Lung (tissue), 12 donors: ENCODE data around the gene CLASP1. TPM values are rescaled to one million over a fixed set of nuclear protein-coding genes. Genes with fewer than 3 reads are reported as not detected.
A peak's percentile ranks its signal among the peaks of the same experiment; 100 is the strongest.

ENCODE experiments used
- ATAC-seq: fragments of 200-7000 bp; cut with Tn5 transposase; one replicate; pipeline ENCODE4 v1.9.1; 2020; ENCODE audit warnings: moderate number of reproducible peaks; ENCODE audit not compliant: insufficient read depth, low FRiP score
- DNase-seq, 3 donors: peaks; one replicate each; pipeline ENCODE4 v3.0.0-alpha.2; 2013 to 2017
- H3K27ac ChIP-seq, 2 donors: one replicate each; pipeline ENCODE4 v1.5.1; 2013; ENCODE audit warnings: mild to moderate bottlenecking in 2 of 2, moderate library complexity in 2 of 2, control low read depth in 1 of 2, inconsistent platforms in 1 of 2, low read depth in 1 of 2, low read length in 1 of 2
- H3K27me3 ChIP-seq, 3 donors: one replicate each; pipeline ENCODE4 v1.5.1; 2013; ENCODE audit warnings: low read length in 2 of 3; ENCODE audit not compliant: control insufficient read depth in 3 of 3, insufficient read depth in 3 of 3
- H3K36me3 ChIP-seq, 4 donors: one replicate each; pipeline ENCODE4 v1.5.1; 2013; ENCODE audit warnings: low read length in 4 of 4, mild to moderate bottlenecking in 1 of 4, moderate library complexity in 1 of 4; ENCODE audit not compliant: control insufficient read depth in 4 of 4, insufficient read depth in 4 of 4
- H3K4me1 ChIP-seq, 5 donors: one replicate each; pipeline ENCODE4 v1.5.1; 2013; ENCODE audit warnings: low read length in 5 of 5, mild to moderate bottlenecking in 2 of 5, moderate library complexity in 1 of 5; ENCODE audit not compliant: control insufficient read depth in 5 of 5, insufficient read depth in 5 of 5
- H3K4me3 ChIP-seq: one replicate; pipeline ENCODE4 v1.5.1; 2013; ENCODE audit warnings: mild to moderate bottlenecking, control low read depth, moderate library complexity
- H3K9ac ChIP-seq, 2 donors: one replicate each; pipeline ENCODE4 v1.5.1; 2013; ENCODE audit warnings: low read length in 2 of 2, control low read depth in 1 of 2; ENCODE audit not compliant: insufficient read depth in 1 of 2
- H3K9me3 ChIP-seq, 4 donors: one replicate each; pipeline ENCODE4 v1.5.1; 2013; ENCODE audit warnings: low read length in 3 of 4, mild to moderate bottlenecking in 1 of 4, moderate library complexity in 1 of 4; ENCODE audit not compliant: control insufficient read depth in 4 of 4, insufficient read depth in 3 of 4
- CTCF ChIP-seq: IDR thresholded peaks from 2 replicates; pipeline ENCODE4 v1.5.1; 2012; ENCODE audit warnings: mild to moderate bottlenecking; ENCODE audit errors: control extremely low read depth, extremely low read depth
- WGBS, 2 donors: extraction: QIAGEN DNeasy Blood & Tissue Kit; methylation state at CpG; one replicate each; pipeline ENCODE4 v1.1.7; 2013; 5-methylcytosine and 5-hydroxymethylcytosine counted together
- polyA plus RNA-seq, 2 donors: library from polyadenylated mRNA; stranded (reverse); fragments of 200-250 nt; gene quantifications; one replicate each; pipeline ENCODE4 v1.2.1, GENCODE V29; 2013
- total RNA-seq, 2 donors: library from RNA; depleted of rRNA in 1 of 2; stranded (reverse); fragments of >200 nt in 1 of 2; gene quantifications; one replicate each; pipeline ENCODE4 v1.2.1, GENCODE V29; 2014 to 2021
- donor health status: control.
- donor health status: control.
- donor health status: Bipolar disorder and iron deficiency.
- donor health status: healthy.
- donor health status: DM: yes; HTN: yes; CAD: no.

CLASP1 gene
- total and polyA plus RNA-seq, 4 donors: 7.4 to 128 (median 30.6) TPM

GRCh38 chr2:121647396-121647795, 1.9 kb downstream of the CLASP1 start:
- Histone ChIP-seq H3K9me3 (no peaks in the 10 kb centered on the region), H3K27me3 (no peaks in the 10 kb centered on the region), H3K9ac (peak overlapping the region; percentile 21 to 97), H3K4me3 (no peak overlapping the region), H3K27ac (no peak overlapping the region), H3K36me3 (peaks cover 0 to 2% (median 0%) of the 10 kb centered on the region in 4 donors), H3K4me1 (peaks cover 1 to 27% (median 6%) of the 10 kb centered on the region in 5 donors)
- WGBS, 2 donors: 78 to 84% methylated on average over 1 of the region's 1 CpG
- ATAC-seq: no peak
- no peak for DNase-seq
- TF ChIP-seq CTCF: no peak

DNA sequence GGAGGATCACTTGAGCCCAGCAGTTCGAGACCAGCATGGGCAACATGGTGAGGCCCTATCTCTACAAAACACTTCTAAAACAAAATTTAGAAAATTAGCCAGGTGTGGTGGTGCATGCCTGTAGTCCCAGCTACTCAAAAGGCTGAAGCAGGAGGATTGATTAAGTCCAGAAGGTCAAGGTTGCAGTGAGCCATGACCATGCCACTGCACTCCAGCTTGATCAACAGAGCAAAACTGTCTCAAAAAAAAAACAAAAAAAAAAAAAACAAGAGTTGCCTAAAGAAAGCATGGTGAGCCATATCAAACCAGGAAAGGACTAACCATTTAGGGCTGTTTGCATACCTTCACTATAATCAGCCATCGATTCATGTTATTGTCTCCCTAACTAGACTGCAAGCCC, 4.5 kb downstream of the CLASP1 start:
- Histone ChIP-seq H3K4me3 (no peak overlapping the region), H3K4me1 (peaks cover 0 to 21% (median 1%) of the 10 kb centered on the region in 5 donors), H3K27ac (no peak overlapping the region), H3K9ac (no peak overlapping the region), H3K9me3 (no peaks in the 10 kb centered on the region), H3K36me3 (peaks cover 0 to 2% (median 1%) of the 10 kb centered on the region in 4 donors), H3K27me3 (no peaks in the 10 kb centered on the region)
- ATAC-seq (no peak), DNase-seq (no peak)
- 97 to 99% methylated on average over 2 of the region's 2 CpGs for WGBS, 2 donors
- no peak for TF ChIP-seq CTCF

DNA sequence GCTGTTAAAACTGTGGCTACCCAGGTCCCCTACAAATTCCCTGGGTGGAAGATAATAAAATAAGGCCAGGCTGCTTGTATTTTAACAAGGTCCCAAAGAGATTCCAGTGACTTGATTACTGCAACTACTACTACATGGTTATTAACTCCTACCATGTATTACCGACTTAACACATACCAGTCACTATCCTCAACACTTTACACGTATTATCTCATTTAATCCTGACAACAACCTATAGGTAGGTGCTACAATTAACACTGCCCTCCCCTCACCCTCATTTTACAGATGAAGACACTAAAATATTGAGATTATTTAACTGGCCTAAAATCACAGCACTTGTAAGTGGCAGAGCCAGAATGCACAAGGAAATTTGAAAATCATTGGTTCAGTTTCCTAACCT, 5.4 kb downstream of the CLASP1 start:
- WGBS, 2 donors: 95% methylated on average over 2 of the region's 2 CpGs
- no peak overlapping the region for H3K27ac ChIP-seq
- H3K9ac ChIP-seq: no peak overlapping the region
- no peak for DNase-seq
- ATAC-seq: no peak
- no peaks in the 10 kb centered on the region for H3K27me3 ChIP-seq
- H3K36me3 ChIP-seq: peaks cover 0 to 3% (median 2%) of the 10 kb centered on the region in 4 donors
- TF ChIP-seq CTCF: no peak
- H3K4me3 ChIP-seq: no peak overlapping the region
- H3K4me1 ChIP-seq: peaks cover 0 to 21% (median 3%) of the 10 kb centered on the region in 5 donors
- no peaks in the 10 kb centered on the region for H3K9me3 ChIP-seq
